Right ventricle myocardium inferior (tissue), 1 donor: ENCODE results near the gene KCND3. TPM values are rescaled to one million over a fixed set of nuclear protein-coding genes. Genes with fewer than 3 reads are reported as not detected.
A peak's percentile ranks its signal among the peaks of the same experiment; 100 is the strongest.

ENCODE experiments used
- ATAC-seq: fragments of 200-7000 bp; cut with Tn5 transposase; one replicate; pipeline ENCODE4 v1.9.1; 2020; ENCODE audit warnings: mild to moderate bottlenecking, moderate library complexity
- DNase-seq: peaks from one replicate; pipeline ENCODE4 v3.0.0; 2021; ENCODE audit errors: missing footprints
- intact Hi-C: fragments of 100-400 bp; cut with DNase I; formaldehyde crosslinking; loops from one replicate; pipeline ENCODE4 v1.11.0; 2022
- total RNA-seq: library from RNA; stranded (reverse); fragmentation: NEBNext Ultra II Directional; extraction: Animal tissue kit (Norgen Biotek cat#: 25700); gene quantifications from one replicate; pipeline ENCODE4 v1.2.1, GENCODE V29; 2021
- donor health status: DM: no; HTN: yes; CAD: no; lungs with severe emphysema.

KCND3 gene
- total RNA-seq, 1 donor from 2014 or later, result 20.7 TPM

GRCh38 chr1:111842411-111842810, 147.1 kb downstream of the KCND3 start:
- intact Hi-C loops, result no loop called here
- no peak for DNase-seq
- no peak for ATAC-seq

- DNase-seq (no peak), ATAC-seq (no peak)
- intact Hi-C loops, result no loop called here
These were observed 147.7 kb downstream of the KCND3 start for GRCh38 chr1:111841746-111842145.

GRCh38 chr1:111841189-111841588, 148.3 kb downstream of the KCND3 start:
- intact Hi-C loops, result no loop called here
- no peak for DNase-seq
- no peak for ATAC-seq

GRCh38 chr1:111837393-111837792, 152.1 kb downstream of the KCND3 start:
- intact Hi-C loops, result no loop called here
- peak; percentile 93 for ATAC-seq
- DNase-seq, result no peak

- ATAC-seq (no peak), DNase-seq (no peak)
- intact Hi-C loops, result no loop called here
These were observed 153.4 kb downstream of the KCND3 start for GRCh38 chr1:111836111-111836510.

GRCh38 chr1:111835514-111835913, 154.0 kb downstream of the KCND3 start:
- ATAC-seq (no peak), DNase-seq (no peak)
- intact Hi-C loops, result no loop called here

- no peak for ATAC-seq
- no peak for DNase-seq
- intact Hi-C loops, result no loop called here
These were observed 154.5 kb downstream of the KCND3 start for GRCh38 chr1:111834956-111835355.

GRCh38 chr1:111833334-111833733, 156.1 kb downstream of the KCND3 start:
- ATAC-seq, result no peak
- no peak for DNase-seq
- intact Hi-C loops, result no loop called here

GRCh38 chr1:111832521-111833155, 156.8 kb downstream of the KCND3 start:
- intact Hi-C loops, result no loop called here
- ATAC-seq, result no peak
- DNase-seq, result no peak

GRCh38 chr1:111831153-111831552, 158.3 kb downstream of the KCND3 start:
- DNase-seq (no peak), ATAC-seq (no peak)
- intact Hi-C loops, result no loop called here

GRCh38 chr1:111827946-111828345, 161.5 kb downstream of the KCND3 start:
- intact Hi-C loops, result no loop called here
- ATAC-seq (no peak), DNase-seq (no peak)

GRCh38 chr1:111826278-111826677, 163.2 kb downstream of the KCND3 start:
- DNase-seq (no peak), ATAC-seq (no peak)
- intact Hi-C loops, result no loop called here

GRCh38 chr1:111825217-111825616, 164.3 kb downstream of the KCND3 start:
- no peak for DNase-seq

GRCh38 chr1:111822138-111822537, 167.3 kb downstream of the KCND3 start:
- no peak for ATAC-seq
- intact Hi-C loops, result no loop called here
- DNase-seq, result no peak

More at GRCh38 chr1:111825217-111825616, 164.3 kb downstream of the KCND3 start:
- no peak for ATAC-seq
- intact Hi-C loops, result no loop called here

GRCh38 chr1:111821121-111821745, 168.2 kb downstream of the KCND3 start:
- no peak for ATAC-seq
- intact Hi-C loops, result no loop called here
- no peak for DNase-seq

- intact Hi-C loops, result no loop called here
- no peak for ATAC-seq
- no peak for DNase-seq
These were observed 169.8 kb downstream of the KCND3 start for GRCh38 chr1:111819566-111820263.

GRCh38 chr1:111818546-111818945, 170.9 kb downstream of the KCND3 start:
- ATAC-seq (no peak), DNase-seq (no peak)
- intact Hi-C loops, result no loop called here

- no peak for ATAC-seq
- DNase-seq, result no peak
- intact Hi-C loops, result no loop called here
These were observed 171.4 kb downstream of the KCND3 start for GRCh38 chr1:111818081-111818480.

- no peak for DNase-seq
- intact Hi-C loops, result no loop called here
- no peak for ATAC-seq
These were observed 174.8 kb downstream of the KCND3 start for GRCh38 chr1:111814642-111815041.

GRCh38 chr1:111814305-111814628, 175.2 kb downstream of the KCND3 start:
- ATAC-seq, result no peak
- DNase-seq, result no peak
- intact Hi-C loops, result no loop called here
